ENCODE results near the gene EXOC3. TPM values are rescaled to one million over a fixed set of nuclear protein-coding genes. Genes with fewer than 3 reads are reported as not detected.

Gene EXOC3
- total RNA-seq, 1 experiment from 2014 or later = 55.0 TPM

DNA sequence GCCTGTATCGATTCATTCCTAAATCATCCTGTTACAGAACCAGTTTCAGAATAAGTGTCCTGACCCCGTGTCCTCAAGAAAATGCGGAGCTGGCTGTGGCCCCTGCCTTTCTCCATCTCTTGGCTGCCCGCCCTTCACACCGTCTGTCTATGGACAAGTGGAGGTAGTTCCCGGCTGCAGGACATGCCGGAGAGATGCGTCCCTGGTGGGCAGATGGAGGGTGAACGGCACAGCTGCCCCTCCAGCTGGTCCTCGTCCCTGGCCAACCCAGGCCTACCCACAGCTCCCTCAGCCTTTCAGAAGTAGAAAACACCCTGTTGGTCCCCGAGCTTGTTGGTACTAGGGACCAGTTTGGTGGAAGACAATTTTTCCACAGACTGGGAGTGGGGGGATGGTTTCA is 14.8 kb upstream of the EXOC3 start:
- ChIA-PET POLR2A (no interaction called here), CTCF (no interaction called here)
- H3K4me1 ChIP-seq (ENCODE audit: control insufficient read depth, insufficient read depth, low read length) = no peaks in the 10 kb centered on the region
- in situ Hi-C loops (cut with HindIII; ENCODE audit: low pct_unique_long_range_greater_than_20kb, low sequenced_read_pairs) (no loop called here), intact Hi-C loops (cut with micrococcal nuclease; ENCODE audit: unreplicated experiment) (no loop called here)
- ATAC-seq (no peak), DNase-seq (ENCODE audit: low read depth, low spot score) (no peak)
- H3K27ac ChIP-seq (ENCODE audit: low read length) = no peak overlapping the region
- H3K4me3 ChIP-seq (ENCODE audit: low read depth in 2 of 2, low read length in 2 of 2) = no peak overlapping the region
- no TSS peak for BruUV-seq (replicated peaks)
- H3K9me3 ChIP-seq (ENCODE audit: control insufficient read depth, insufficient read depth, low read depth, low read length) = no peaks in the 10 kb centered on the region
- H3K27me3 ChIP-seq (ENCODE audit: control insufficient read depth, insufficient read depth, low read length) = no peaks in the 10 kb centered on the region
- TF ChIP-seq SIN3A (IDR thresholded peaks at IDR 0.05; ENCODE audit: borderline replicate concordance, insufficient read depth, low read depth, low read length) = no peak
- no peak for TF ChIP-seq POLR2AphosphoS5 (IDR thresholded peaks at IDR 0.05; ENCODE audit: low read depth, low read length)
- TF ChIP-seq, protein P1, sequence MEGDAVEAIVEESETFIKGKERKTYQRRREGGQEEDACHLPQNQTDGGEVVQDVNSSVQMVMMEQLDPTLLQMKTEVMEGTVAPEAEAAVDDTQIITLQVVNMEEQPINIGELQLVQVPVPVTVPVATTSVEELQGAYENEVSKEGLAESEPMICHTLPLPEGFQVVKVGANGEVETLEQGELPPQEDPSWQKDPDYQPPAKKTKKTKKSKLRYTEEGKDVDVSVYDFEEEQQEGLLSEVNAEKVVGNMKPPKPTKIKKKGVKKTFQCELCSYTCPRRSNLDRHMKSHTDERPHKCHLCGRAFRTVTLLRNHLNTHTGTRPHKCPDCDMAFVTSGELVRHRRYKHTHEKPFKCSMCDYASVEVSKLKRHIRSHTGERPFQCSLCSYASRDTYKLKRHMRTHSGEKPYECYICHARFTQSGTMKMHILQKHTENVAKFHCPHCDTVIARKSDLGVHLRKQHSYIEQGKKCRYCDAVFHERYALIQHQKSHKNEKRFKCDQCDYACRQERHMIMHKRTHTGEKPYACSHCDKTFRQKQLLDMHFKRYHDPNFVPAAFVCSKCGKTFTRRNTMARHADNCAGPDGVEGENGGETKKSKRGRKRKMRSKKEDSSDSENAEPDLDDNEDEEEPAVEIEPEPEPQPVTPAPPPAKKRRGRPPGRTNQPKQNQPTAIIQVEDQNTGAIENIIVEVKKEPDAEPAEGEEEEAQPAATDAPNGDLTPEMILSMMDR (IDR thresholded peaks at IDR 0.05) = no peak
- TF ChIP-seq, protein P2, sequence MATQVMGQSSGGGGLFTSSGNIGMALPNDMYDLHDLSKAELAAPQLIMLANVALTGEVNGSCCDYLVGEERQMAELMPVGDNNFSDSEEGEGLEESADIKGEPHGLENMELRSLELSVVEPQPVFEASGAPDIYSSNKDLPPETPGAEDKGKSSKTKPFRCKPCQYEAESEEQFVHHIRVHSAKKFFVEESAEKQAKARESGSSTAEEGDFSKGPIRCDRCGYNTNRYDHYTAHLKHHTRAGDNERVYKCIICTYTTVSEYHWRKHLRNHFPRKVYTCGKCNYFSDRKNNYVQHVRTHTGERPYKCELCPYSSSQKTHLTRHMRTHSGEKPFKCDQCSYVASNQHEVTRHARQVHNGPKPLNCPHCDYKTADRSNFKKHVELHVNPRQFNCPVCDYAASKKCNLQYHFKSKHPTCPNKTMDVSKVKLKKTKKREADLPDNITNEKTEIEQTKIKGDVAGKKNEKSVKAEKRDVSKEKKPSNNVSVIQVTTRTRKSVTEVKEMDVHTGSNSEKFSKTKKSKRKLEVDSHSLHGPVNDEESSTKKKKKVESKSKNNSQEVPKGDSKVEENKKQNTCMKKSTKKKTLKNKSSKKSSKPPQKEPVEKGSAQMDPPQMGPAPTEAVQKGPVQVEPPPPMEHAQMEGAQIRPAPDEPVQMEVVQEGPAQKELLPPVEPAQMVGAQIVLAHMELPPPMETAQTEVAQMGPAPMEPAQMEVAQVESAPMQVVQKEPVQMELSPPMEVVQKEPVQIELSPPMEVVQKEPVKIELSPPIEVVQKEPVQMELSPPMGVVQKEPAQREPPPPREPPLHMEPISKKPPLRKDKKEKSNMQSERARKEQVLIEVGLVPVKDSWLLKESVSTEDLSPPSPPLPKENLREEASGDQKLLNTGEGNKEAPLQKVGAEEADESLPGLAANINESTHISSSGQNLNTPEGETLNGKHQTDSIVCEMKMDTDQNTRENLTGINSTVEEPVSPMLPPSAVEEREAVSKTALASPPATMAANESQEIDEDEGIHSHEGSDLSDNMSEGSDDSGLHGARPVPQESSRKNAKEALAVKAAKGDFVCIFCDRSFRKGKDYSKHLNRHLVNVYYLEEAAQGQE (IDR thresholded peaks at IDR 0.05; ENCODE audit: insufficient read depth in 1 of 2, low read depth in 2 of 2, low read length in 1 of 2) = no peak
- no peaks in the 10 kb centered on the region for H3K36me3 ChIP-seq (ENCODE audit: control insufficient read depth, insufficient read depth, low read length)

DNA sequence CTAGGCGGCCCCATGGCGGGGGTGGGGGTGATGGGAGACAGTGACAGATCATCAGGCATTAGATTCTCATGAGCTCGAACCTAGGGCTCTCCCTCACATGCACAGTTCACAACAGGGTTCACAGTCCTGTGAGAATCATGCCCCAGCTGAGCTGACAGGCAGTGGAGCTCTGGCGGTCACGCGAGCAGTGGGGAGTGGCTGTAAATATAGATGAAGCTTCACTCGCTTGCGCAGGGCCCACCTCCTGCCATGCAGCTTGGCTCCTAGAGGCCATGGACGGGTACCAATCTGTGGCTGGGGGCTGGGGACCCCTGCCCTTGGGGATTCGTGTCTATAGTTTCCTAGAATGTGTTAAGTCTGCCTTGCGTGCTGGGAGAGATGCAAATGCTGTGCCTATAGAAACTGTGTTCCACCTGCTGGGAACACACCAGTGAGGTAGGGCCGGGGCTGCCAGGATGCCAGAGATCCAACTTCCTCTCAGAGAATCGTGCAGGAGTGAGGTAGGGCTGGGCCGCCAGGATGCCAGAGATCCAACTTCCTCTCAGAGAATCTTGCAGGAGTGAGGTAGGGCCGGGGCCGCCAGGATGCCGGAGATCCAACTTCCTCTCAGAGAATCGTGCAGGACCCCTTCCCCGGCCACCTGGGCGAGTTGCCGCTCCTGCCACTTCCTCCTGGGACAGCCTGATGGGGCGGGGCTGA is 14.1 kb upstream of the EXOC3 start:
- no peaks in the 10 kb centered on the region for H3K9me3 ChIP-seq (ENCODE audit: control insufficient read depth, insufficient read depth, low read depth, low read length)
- intact Hi-C loops (cut with micrococcal nuclease; ENCODE audit: unreplicated experiment) = no loop called here
- H3K27me3 ChIP-seq (ENCODE audit: control insufficient read depth, insufficient read depth, low read length) = no peaks in the 10 kb centered on the region
- ATAC-seq (no peak), DNase-seq (ENCODE audit: low read depth, low spot score) (no peak)
- no peak overlapping the region for H3K4me3 ChIP-seq (ENCODE audit: low read depth in 2 of 2, low read length in 2 of 2)
- no peaks in the 10 kb centered on the region for H3K36me3 ChIP-seq (ENCODE audit: control insufficient read depth, insufficient read depth, low read length)
- in situ Hi-C loops (cut with HindIII; ENCODE audit: low pct_unique_long_range_greater_than_20kb, low sequenced_read_pairs) = no loop called here
- TF ChIP-seq, protein P1 (IDR thresholded peaks at IDR 0.05) = no peak
- TF ChIP-seq, protein P2 (IDR thresholded peaks at IDR 0.05; ENCODE audit: insufficient read depth in 1 of 2, low read depth in 2 of 2, low read length in 1 of 2) = no peak
- TF ChIP-seq SIN3A (IDR thresholded peaks at IDR 0.05; ENCODE audit: borderline replicate concordance, insufficient read depth, low read depth, low read length) (no peak), TCF7L2 (IDR thresholded peaks at IDR 0.05; ENCODE audit: low read depth, low read length) (no peak), POLR2AphosphoS5 (IDR thresholded peaks at IDR 0.05; ENCODE audit: low read depth, low read length) (no peak)
- H3K27ac ChIP-seq (ENCODE audit: low read length) = no peak overlapping the region
- no peaks in the 10 kb centered on the region for H3K4me1 ChIP-seq (ENCODE audit: control insufficient read depth, insufficient read depth, low read length)
- CTCF ChIA-PET = no interaction called here
- POLR2A ChIA-PET = no interaction called here
- BruUV-seq (replicated peaks) = no TSS peak
